Measurements from ENCODE around the gene KIAA1671. TPM values are rescaled to one million over a fixed set of nuclear protein-coding genes. Genes with fewer than 3 reads are reported as not detected.

Gene KIAA1671
- total and polyA plus RNA-seq, 2 of the 13 experiments (the other 11 are each of a cell fraction or from before 2014, with no cell fraction given), result 13.5 to 13.6 TPM

DNA sequence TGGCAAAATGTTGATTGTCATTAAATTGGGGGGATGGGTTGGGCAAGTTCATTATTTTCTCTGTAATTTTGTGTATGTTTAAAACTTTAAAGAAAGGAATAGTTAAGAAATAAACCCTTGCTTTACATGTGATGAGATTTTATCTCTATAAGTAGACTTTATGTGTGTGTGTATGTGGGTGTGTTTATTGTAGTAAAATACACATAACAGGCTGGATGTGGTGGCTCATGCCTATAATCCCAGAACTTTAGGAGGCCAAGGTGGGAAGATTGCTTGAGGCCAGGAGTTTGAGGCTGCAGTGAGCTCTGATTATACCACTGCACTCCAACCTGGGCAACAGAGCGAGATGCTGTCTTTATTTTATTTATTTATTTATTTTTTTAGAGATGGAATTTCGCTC is 83.2 kb downstream of the KIAA1671 start:
- no peaks in the 10 kb centered on the region for H3K79me2 ChIP-seq (ENCODE audit: insufficient read depth, low read length)
- no peak overlapping the region for H2AFZ ChIP-seq (ENCODE audit: low read length)
- ATAC-seq, result no peak
- intact Hi-C loops (cut with micrococcal nuclease; ENCODE audit: unreplicated experiment) (no loop called here), in situ Hi-C loops (cut with HindIII; ENCODE audit: extremely low pct_ligation_motif_present, low pct_unique_long_range_greater_than_20kb) (loop anchor here (25.0 kb wide), 1 partner anchor 273 kb away; the partner anchor contains the start of gene PIWIL3)
- POLR2A ChIA-PET, result no interaction called here
- FAIRE-seq, result no peak
- no peaks in the 10 kb centered on the region for H3K27me3 ChIP-seq (ENCODE audit: control insufficient read depth in 1 of 2, insufficient read depth in 2 of 2, low read length in 2 of 2)
- H3K4me3 ChIP-seq (replicated peaks in 1 of 3; ENCODE audit: insufficient read depth in 1 of 3, low read depth in 2 of 3, low read length in 3 of 3), result no peak overlapping the region
- no peaks in the 10 kb centered on the region for H3K4me1 ChIP-seq (ENCODE audit: insufficient read depth, low read length)
- WGBS (ENCODE audit: low lambda C conversion rate), result 98% methylated on average over 2 of the region's 2 CpGs
- TF ChIP-seq RAD51 (IDR thresholded peaks at IDR 0.05; ENCODE audit: borderline replicate concordance) (no peak), SNAI1 (CRISPR knock-in tag; IDR thresholded peaks at IDR 0.05; ENCODE audit: borderline replicate concordance) (no peak), SOX6 (IDR thresholded peaks at IDR 0.05) (no peak), SOX6 (CRISPR knock-in tag; IDR thresholded peaks at IDR 0.05) (no peak), ZBTB8A (CRISPR knock-in tag; IDR thresholded peaks at IDR 0.05; ENCODE audit: borderline replicate concordance, low read depth) (no peak), ZBTB7A (CRISPR knock-in tag; IDR thresholded peaks at IDR 0.05) (no peak), ZNF703 (CRISPR knock-in tag; IDR thresholded peaks at IDR 0.05; ENCODE audit: borderline replicate concordance) (no peak)
- TF ChIP-seq, protein P1, sequence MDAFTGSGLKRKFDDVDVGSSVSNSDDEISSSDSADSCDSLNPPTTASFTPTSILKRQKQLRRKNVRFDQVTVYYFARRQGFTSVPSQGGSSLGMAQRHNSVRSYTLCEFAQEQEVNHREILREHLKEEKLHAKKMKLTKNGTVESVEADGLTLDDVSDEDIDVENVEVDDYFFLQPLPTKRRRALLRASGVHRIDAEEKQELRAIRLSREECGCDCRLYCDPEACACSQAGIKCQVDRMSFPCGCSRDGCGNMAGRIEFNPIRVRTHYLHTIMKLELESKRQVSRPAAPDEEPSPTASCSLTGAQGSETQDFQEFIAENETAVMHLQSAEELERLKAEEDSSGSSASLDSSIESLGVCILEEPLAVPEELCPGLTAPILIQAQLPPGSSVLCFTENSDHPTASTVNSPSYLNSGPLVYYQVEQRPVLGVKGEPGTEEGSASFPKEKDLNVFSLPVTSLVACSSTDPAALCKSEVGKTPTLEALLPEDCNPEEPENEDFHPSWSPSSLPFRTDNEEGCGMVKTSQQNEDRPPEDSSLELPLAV (CRISPR knock-in tag; conservative IDR thresholded peaks at IDR 0.05; ENCODE audit: low read depth), result no peak
- TF ChIP-seq, protein P2, sequence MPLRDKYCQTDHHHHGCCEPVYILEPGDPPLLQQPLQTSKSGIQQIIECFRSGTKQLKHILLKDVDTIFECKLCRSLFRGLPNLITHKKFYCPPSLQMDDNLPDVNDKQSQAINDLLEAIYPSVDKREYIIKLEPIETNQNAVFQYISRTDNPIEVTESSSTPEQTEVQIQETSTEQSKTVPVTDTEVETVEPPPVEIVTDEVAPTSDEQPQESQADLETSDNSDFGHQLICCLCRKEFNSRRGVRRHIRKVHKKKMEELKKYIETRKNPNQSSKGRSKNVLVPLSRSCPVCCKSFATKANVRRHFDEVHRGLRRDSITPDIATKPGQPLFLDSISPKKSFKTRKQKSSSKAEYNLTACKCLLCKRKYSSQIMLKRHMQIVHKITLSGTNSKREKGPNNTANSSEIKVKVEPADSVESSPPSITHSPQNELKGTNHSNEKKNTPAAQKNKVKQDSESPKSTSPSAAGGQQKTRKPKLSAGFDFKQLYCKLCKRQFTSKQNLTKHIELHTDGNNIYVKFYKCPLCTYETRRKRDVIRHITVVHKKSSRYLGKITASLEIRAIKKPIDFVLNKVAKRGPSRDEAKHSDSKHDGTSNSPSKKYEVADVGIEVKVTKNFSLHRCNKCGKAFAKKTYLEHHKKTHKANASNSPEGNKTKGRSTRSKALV (CRISPR knock-in tag; IDR thresholded peaks at IDR 0.05), result no peak
- TF ChIP-seq, protein P3, sequence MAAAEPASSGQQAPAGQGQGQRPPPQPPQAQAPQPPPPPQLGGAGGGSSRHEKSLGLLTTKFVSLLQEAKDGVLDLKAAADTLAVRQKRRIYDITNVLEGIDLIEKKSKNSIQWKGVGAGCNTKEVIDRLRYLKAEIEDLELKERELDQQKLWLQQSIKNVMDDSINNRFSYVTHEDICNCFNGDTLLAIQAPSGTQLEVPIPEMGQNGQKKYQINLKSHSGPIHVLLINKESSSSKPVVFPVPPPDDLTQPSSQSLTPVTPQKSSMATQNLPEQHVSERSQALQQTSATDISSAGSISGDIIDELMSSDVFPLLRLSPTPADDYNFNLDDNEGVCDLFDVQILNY (CRISPR knock-in tag; conservative IDR thresholded peaks at IDR 0.05), result no peak
- TF ChIP-seq, protein P4, sequence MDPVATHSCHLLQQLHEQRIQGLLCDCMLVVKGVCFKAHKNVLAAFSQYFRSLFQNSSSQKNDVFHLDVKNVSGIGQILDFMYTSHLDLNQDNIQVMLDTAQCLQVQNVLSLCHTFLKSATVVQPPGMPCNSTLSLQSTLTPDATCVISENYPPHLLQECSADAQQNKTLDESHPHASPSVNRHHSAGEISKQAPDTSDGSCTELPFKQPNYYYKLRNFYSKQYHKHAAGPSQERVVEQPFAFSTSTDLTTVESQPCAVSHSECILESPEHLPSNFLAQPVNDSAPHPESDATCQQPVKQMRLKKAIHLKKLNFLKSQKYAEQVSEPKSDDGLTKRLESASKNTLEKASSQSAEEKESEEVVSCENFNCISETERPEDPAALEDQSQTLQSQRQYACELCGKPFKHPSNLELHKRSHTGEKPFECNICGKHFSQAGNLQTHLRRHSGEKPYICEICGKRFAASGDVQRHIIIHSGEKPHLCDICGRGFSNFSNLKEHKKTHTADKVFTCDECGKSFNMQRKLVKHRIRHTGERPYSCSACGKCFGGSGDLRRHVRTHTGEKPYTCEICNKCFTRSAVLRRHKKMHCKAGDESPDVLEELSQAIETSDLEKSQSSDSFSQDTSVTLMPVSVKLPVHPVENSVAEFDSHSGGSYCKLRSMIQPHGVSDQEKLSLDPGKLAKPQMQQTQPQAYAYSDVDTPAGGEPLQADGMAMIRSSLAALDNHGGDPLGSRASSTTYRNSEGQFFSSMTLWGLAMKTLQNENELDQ (CRISPR knock-in tag; IDR thresholded peaks at IDR 0.05; ENCODE audit: borderline replicate concordance), result no peak
- CTCF ChIA-PET (ENCODE audit: low intra/inter-chr PET ratio, low total read pairs), result no interaction called here
- no peaks in the 10 kb centered on the region for H4K20me1 ChIP-seq (ENCODE audit: insufficient read depth, low read length)
- DNase-seq (ENCODE audit: low spot score), result no peak
- no peak overlapping the region for H3K9ac ChIP-seq (ENCODE audit: insufficient read depth, low read depth, low read length)
- peaks cover 11 to 36% of the 10 kb centered on the region in 2 experiments for H3K36me3 ChIP-seq (replicated peaks in 1 of 2; ENCODE audit: control insufficient read depth in 1 of 2, insufficient read depth in 2 of 2, low read length in 2 of 2)
- H3K9me3 ChIP-seq (ENCODE audit: low read length), result no peaks in the 10 kb centered on the region
- no peak overlapping the region for H3K27ac ChIP-seq (ENCODE audit: extremely low read length, insufficient read depth, low read length)
- no peak overlapping the region for H3K4me2 ChIP-seq (ENCODE audit: low read depth, low read length)
- BruUV-seq (replicated peaks), result no TSS peak
